K562 (cell line): ENCODE results near the gene MAK. TPM values are rescaled to one million over a fixed set of nuclear protein-coding genes. Genes with fewer than 3 reads are reported as not detected.

Experiments used
- ATAC-seq: fragments of 200-7000 bp; cut with Tn5 transposase; 3 replicates; pipeline ENCODE4 v1.9.1; 2020; ENCODE audit warnings: moderate library complexity
- BruUV-seq: library from RNA; stranded (reverse); fragments of 400-500 nt; replicated peaks from 2 replicates; lab custom pipeline; 2021; lab: Mats Ljungman, UMichigan
- CTCF ChIA-PET: fragments of 300-600 bp; formaldehyde crosslinking; extraction: SDS; loops from one replicate; lab custom pipeline; 2021; ENCODE audit warnings: low intra/inter-chr PET ratio; lab: Yijun Ruan, JAX
- POLR2A ChIA-PET: fragments of 300-600, 350-650 bp; sonication (Branson Sonifier 250); formaldehyde crosslinking; extraction: SDS; loops from one replicate; lab custom pipeline; 2021; ENCODE audit warnings: antibody characterized with exemption, inconsistent platforms; lab: Yijun Ruan, JAX
- DNase-seq, 4 experiments: peaks; one replicate each; pipeline versions ENCODE4 v3.0.0 to v3.0.0-alpha.2; 2011 to 2018; ENCODE audit warnings: low spot score in 3 of 4, mixed read lengths in 3 of 4; ENCODE audit errors: extremely low read depth in 1 of 4
- FAIRE-seq: peaks from 2 replicates; lab custom pipeline; 2011; peaks lifted over from hg19 to GRCh38; lab: Jason Lieb, UNC
- H2AFZ ChIP-seq: 2 replicates; pipeline ENCODE4 v1.6.0; 2011; ENCODE audit warnings: low read depth, low read length, control low read depth, inconsistent platforms
- H3K27ac ChIP-seq: fragments of 200-600 bp; 3 replicates; pipeline ENCODE4 v1.8.0; 2011; ENCODE audit warnings: low read depth, mild to moderate bottlenecking, control low read depth, inconsistent platforms, low read length, moderate library complexity, mixed read lengths; ENCODE audit errors: extremely low read depth
- H3K27me3 ChIP-seq, 2 experiments: fragments of 300-600 bp in 1 of 2; 2 replicates in 1 of 2; 3 replicates in 1 of 2; pipeline versions ENCODE4 v1.6.0 to v1.8.0; 2011; ENCODE audit warnings: inconsistent platforms in 2 of 2, low read length in 2 of 2, mild to moderate bottlenecking in 1 of 2, mixed read lengths in 1 of 2, moderate library complexity in 1 of 2; ENCODE audit not compliant: control insufficient read depth in 2 of 2, insufficient read depth in 2 of 2
- H3K36me3 ChIP-seq: fragments of 300-600 bp; 3 replicates; pipeline ENCODE4 v1.8.0; 2011; ENCODE audit warnings: mild to moderate bottlenecking, low read length, inconsistent platforms; ENCODE audit not compliant: control insufficient read depth, insufficient read depth
- H3K4me1 ChIP-seq, 2 experiments: fragments of 200-600 bp in 1 of 2; replicated peaks in 1 of 2; 2 replicates in 1 of 2; 3 replicates in 1 of 2; pipeline versions ENCODE4 v1.5.1 to v1.8.0; 2011; ENCODE audit warnings: inconsistent platforms in 2 of 2, low read length in 2 of 2, mild to moderate bottlenecking in 1 of 2, mixed read lengths in 1 of 2, moderate library complexity in 1 of 2; ENCODE audit not compliant: control insufficient read depth in 2 of 2, insufficient read depth in 2 of 2
- H3K4me2 ChIP-seq: 2 replicates; pipeline ENCODE4 v1.6.1; 2011; ENCODE audit warnings: low read length, control low read depth, inconsistent platforms, mixed read lengths; ENCODE audit not compliant: insufficient read depth
- H3K4me3 ChIP-seq: fragments of 200-600 bp; sonication (generic), shearing (Covaris generic); 2 replicates; pipeline ENCODE4 v1.5.1; 2016; ENCODE audit warnings: control low read depth, inconsistent platforms
- H3K79me2 ChIP-seq: fragments of 200-600 bp; 3 replicates; pipeline ENCODE4 v1.8.0; 2011; ENCODE audit warnings: low read length, inconsistent platforms; ENCODE audit not compliant: control insufficient read depth, insufficient read depth
- H3K9ac ChIP-seq, 2 experiments: 2 replicates each; pipeline versions ENCODE4 v1.6.0 to v1.6.1; 2011; ENCODE audit warnings: low read depth in 2 of 2, low read length in 2 of 2, control low read depth in 1 of 2, inconsistent platforms in 1 of 2, mild to moderate bottlenecking in 1 of 2, mixed read lengths in 1 of 2; ENCODE audit not compliant: insufficient read depth in 1 of 2
- H3K9me1 ChIP-seq: one replicate; pipeline ENCODE4 v1.6.0; 2011; ENCODE audit warnings: inconsistent platforms, mild to moderate bottlenecking, low read length, moderate library complexity; ENCODE audit not compliant: control insufficient read depth, insufficient read depth
- H3K9me3 ChIP-seq: replicated peaks from 2 replicates; pipeline ENCODE4 v1.5.1; 2011; ENCODE audit warnings: low read depth, low read length, inconsistent platforms; ENCODE audit not compliant: control insufficient read depth, insufficient read depth
- H4K20me1 ChIP-seq: replicated peaks from 2 replicates; pipeline ENCODE4 v1.6.1; 2011; ENCODE audit warnings: low read length, inconsistent platforms, mixed read lengths; ENCODE audit not compliant: control insufficient read depth, insufficient read depth
- C11orf30 ChIP-seq: fragments of 450-650 bp; IDR thresholded peaks from 2 replicates; pipeline ENCODE4 v1.6.1; 2016; ENCODE audit warnings: low read depth, mild to moderate bottlenecking
- FIP1L1 ChIP-seq: fragments of 200-400 bp; formaldehyde crosslinking; IDR thresholded peaks from 2 replicates; pipeline ENCODE4 v1.6.1; 2018; ENCODE audit warnings: mild to moderate bottlenecking, low read depth, low read length; ENCODE audit not compliant: poor library complexity, severe bottlenecking
- NBN ChIP-seq: fragments of 450-650 bp; IDR thresholded peaks from 2 replicates; pipeline ENCODE4 v1.6.1; 2016; ENCODE audit warnings: low read depth, mild to moderate bottlenecking
- TAF7 ChIP-seq: fragments of 450-650 bp; IDR thresholded peaks from 2 replicates; pipeline ENCODE4 v1.6.1; 2016; ENCODE audit warnings: missing genetic modification characterization, missing compliant biosample characterization
- YY1 ChIP-seq, 3 experiments: IDR thresholded peaks; 2 replicates each; pipeline ENCODE4 v1.6.1; 2011; ENCODE audit warnings: low read length in 2 of 3, mild to moderate bottlenecking in 2 of 3, moderate library complexity in 2 of 3, borderline replicate concordance in 1 of 3, control low read depth in 1 of 3, low read depth in 1 of 3; ENCODE audit not compliant: insufficient read depth in 3 of 3, insufficient replicate concordance in 2 of 3, control insufficient read depth in 1 of 3, insufficient read length in 1 of 3; ENCODE audit errors: extremely low read depth in 1 of 3
- ZNF316 ChIP-seq: fragments of 450-650 bp; IDR thresholded peaks from 2 replicates; pipeline ENCODE4 v1.6.1; 2016
- ZNF668 ChIP-seq: fragments of 250-450 bp; sonication (Bioruptor Pico); IDR thresholded peaks from 2 replicates; pipeline ENCODE4 v1.8.0; 2022; ENCODE audit warnings: mild to moderate bottlenecking, inconsistent platforms
- WGBS: fragments of 100-300 bp; shearing (Covaris generic); methylation state at CpG from one replicate; pipeline ENCODE4 v1.1.6; 2016; ENCODE audit warnings: low coverage, mixed read lengths; ENCODE audit not compliant: insufficient coverage; ENCODE audit errors: missing lambda C conversion rate; 5-methylcytosine and 5-hydroxymethylcytosine counted together
- in situ Hi-C: fragments of 300-500 bp; cut with MboI; formaldehyde crosslinking; loops from 4 replicates; pipeline ENCODE4 v1.15.0; 2018; ENCODE audit warnings: inconsistent platforms, mixed read lengths
- intact Hi-C: fragments of 100-400 bp; cut with micrococcal nuclease; formaldehyde crosslinking; loops from 2 replicates; pipeline ENCODE4 v1.14.2; 2022
- polyA plus RNA-seq, 8 experiments: library from polyadenylated mRNA; depleted of rRNA in 4 of 8; stranded (reverse) in 5 of 8; unstranded in 3 of 8; fragments of >200 nt; fragmentation: Nextera tagmentation in 2 of 8; fragmentation: Illumina TruSeq in 1 of 8; extraction: Ambion mirVana in 2 of 8; extraction: Trizol in 1 of 8; gene quantifications; 2 replicates each; pipeline versions ENCODE4 v1.2.1 to v1.2.3, GENCODE V29; 2011 to 2014; ENCODE audit warnings: inconsistent platforms in 1 of 8, missing spikeins in 1 of 8
- total RNA-seq, 7 experiments: library from RNA; depleted of rRNA in 6 of 7; stranded (reverse); fragments of >200 nt in 6 of 7; fragmentation: Illumina TruSeq in 2 of 7; extraction: Trizol in 2 of 7; gene quantifications; 2 replicates each; pipeline versions ENCODE4 v1.2.1 to v1.2.3, GENCODE V29; 2011 to 2021; ENCODE audit warnings: low replicate concordance in 1 of 7
- TF ChIP-seq, protein P1 (sequence below): IDR thresholded peaks from 2 replicates; pipeline ENCODE4 v1.6.1; 2012; ENCODE audit warnings: low read depth, low read length, improper control_type of control experiment, borderline replicate concordance

The MAK gene
- total and polyA plus RNA-seq, 9 of the 15 experiments (the other 6 are each of a cell fraction or from before 2014, with no cell fraction given), result 0.25 to 1.1 (median 0.53) TPM

DNA sequence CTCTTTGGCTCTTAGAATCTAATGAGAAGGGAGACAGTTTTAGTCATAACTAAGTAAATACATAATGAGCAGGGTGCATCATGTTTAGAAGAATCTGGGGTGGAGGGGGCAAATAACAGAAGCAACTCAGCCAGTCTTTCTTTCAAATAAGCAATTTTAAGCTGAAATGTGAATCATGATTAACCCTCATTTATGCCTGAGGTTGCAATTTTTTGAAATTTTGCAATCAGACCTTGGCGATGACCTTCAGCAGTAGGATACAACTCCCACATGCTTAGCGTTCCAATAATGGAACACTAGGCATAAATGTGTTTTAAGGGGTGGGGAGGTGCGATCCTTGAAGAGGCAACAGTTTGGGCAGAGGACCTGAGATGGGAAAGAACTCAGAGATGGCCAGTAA, 60.1 kb downstream of the MAK start:
- no TSS peak for BruUV-seq
- peaks cover 29% of the 10 kb centered on the region for H3K36me3 ChIP-seq
- no peak overlapping the region for H3K27ac ChIP-seq
- no peaks in the 10 kb centered on the region for H4K20me1 ChIP-seq
- DNase-seq (no peak), ATAC-seq (no peak), FAIRE-seq (no peak)
- ChIA-PET CTCF (no interaction called here), POLR2A (no interaction called here)
- no peaks in the 10 kb centered on the region for H3K79me2 ChIP-seq
- intact Hi-C loops, result no loop called here
- H3K27me3 ChIP-seq, result no peaks in the 10 kb centered on the region
- H3K9me3 ChIP-seq, result no peaks in the 10 kb centered on the region
- no peaks in the 10 kb centered on the region for H3K9me1 ChIP-seq
- no peak overlapping the region for H3K4me2 ChIP-seq
- no peak overlapping the region for H3K4me3 ChIP-seq
- no peak overlapping the region for H3K9ac ChIP-seq
- no peaks in the 10 kb centered on the region for H3K4me1 ChIP-seq
- in situ Hi-C loops, result no loop called here
- no peak overlapping the region for H2AFZ ChIP-seq
- WGBS, result 67% methylated on average over 3 of the region's 3 CpGs
- TF ChIP-seq ZNF668 (CRISPR knock-in tag), result no peak
- TF ChIP-seq ZNF316, result peak; percentile 54
- TF ChIP-seq NBN, result no peak
- no peak for TF ChIP-seq YY1 (IDR thresholded peaks at IDR 0.05; ENCODE audit: borderline replicate concordance in 1 of 3, control insufficient read depth in 1 of 3, extremely low read depth in 1 of 3, insufficient read depth in 3 of 3, insufficient read length in 1 of 3, insufficient replicate concordance in 2 of 3, low read depth in 1 of 3, low read length in 2 of 3)
- TF ChIP-seq C11orf30, result 0 out of 2 replicates have a peak, but pooled peaks have one; percentile 16
- TF ChIP-seq TAF7 (tag), result no peak
- TF ChIP-seq, protein P1, sequence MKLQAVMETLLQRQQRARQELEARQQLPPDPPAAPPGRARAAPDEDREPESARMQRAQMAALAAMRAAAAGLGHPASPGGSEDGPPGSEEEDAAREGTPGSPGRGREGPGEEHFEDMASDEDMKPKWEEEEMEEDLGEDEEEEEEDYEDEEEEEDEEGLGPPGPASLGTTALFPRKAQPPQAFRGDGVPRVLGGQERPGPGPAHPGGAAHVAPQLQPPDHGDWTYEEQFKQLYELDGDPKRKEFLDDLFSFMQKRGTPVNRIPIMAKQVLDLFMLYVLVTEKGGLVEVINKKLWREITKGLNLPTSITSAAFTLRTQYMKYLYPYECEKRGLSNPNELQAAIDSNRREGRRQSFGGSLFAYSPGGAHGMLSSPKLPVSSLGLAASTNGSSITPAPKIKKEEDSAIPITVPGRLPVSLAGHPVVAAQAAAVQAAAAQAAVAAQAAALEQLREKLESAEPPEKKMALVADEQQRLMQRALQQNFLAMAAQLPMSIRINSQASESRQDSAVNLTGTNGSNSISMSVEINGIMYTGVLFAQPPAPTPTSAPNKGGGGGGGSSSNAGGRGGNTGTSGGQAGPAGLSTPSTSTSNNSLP, result no peak
- no peak for TF ChIP-seq FIP1L1
